Measurements from ENCODE around the gene KDM2A.

KDM2A gene

GRCh38 chr11:67290801-67291200, 171.7 kb downstream of the KDM2A start:
- H3K27ac Mint-ChIP-seq = no peak overlapping the region
- peaks cover 21% of the 10 kb centered on the region for H3K9me3 Mint-ChIP-seq
- H3K4me1 Mint-ChIP-seq = peaks cover 34% of the 10 kb centered on the region
- peak overlapping the region; percentile 90 for H3K4me3 Mint-ChIP-seq
- no peaks in the 10 kb centered on the region for H3K27me3 Mint-ChIP-seq (ENCODE audit: low read depth, poor library complexity)
- DNase-seq = no peak
- TF ChIP-seq, protein P1, sequence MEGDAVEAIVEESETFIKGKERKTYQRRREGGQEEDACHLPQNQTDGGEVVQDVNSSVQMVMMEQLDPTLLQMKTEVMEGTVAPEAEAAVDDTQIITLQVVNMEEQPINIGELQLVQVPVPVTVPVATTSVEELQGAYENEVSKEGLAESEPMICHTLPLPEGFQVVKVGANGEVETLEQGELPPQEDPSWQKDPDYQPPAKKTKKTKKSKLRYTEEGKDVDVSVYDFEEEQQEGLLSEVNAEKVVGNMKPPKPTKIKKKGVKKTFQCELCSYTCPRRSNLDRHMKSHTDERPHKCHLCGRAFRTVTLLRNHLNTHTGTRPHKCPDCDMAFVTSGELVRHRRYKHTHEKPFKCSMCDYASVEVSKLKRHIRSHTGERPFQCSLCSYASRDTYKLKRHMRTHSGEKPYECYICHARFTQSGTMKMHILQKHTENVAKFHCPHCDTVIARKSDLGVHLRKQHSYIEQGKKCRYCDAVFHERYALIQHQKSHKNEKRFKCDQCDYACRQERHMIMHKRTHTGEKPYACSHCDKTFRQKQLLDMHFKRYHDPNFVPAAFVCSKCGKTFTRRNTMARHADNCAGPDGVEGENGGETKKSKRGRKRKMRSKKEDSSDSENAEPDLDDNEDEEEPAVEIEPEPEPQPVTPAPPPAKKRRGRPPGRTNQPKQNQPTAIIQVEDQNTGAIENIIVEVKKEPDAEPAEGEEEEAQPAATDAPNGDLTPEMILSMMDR (IDR thresholded peaks at IDR 0.05) = no peak
- H3K36me3 Mint-ChIP-seq (ENCODE audit: low read depth) = peaks cover 41% of the 10 kb centered on the region

DNA sequence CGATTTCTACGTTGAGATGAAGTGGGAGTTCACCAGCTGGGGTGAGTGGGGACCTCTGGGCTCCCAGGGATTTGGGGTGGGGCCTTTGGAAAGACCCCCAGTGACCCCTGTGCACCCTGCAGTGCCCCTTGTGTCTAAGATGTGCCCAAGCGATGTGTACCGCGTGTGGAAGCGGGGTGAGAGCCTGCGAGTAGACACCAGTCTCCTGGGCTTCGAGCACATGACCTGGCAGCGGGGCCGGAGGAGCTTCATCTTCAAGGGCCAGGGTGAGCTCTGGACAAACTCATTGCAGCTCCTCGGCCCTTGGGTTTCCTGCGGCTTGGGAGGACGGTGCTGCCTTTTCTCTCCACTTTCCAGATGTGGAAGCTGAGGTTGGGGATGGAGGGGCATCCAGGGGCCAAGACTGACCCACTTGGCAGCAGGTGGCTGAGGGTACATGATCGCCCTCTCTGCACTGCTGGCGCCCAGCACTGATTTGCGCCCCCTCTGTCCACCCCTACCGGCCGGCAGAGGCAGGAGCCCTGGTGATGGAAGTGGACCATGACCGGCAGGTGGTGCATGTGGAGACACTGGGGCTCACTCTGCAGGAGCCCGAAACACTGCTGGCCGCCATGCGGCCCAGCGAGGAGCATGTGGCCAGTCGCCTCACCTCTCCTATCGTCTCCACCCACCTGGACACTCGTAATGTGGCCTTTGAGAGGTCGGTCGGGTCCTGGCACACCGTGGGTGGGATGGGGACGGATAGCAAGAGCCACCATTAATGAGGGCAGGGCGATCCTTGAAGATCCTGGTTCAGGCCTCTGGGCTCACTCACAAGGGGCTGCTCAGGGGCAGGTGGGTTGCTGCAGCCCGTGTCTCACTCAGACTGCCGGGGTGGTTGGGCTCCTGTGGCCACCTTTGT, 172.7 kb downstream of the KDM2A start:
- DNase-seq = no peak
- TF ChIP-seq, protein P1 (IDR thresholded peaks at IDR 0.05) = no peak
- Mint-ChIP-seq H3K27me3 (ENCODE audit: low read depth, poor library complexity) (no peaks in the 10 kb centered on the region), H3K36me3 (ENCODE audit: low read depth) (peaks cover 51% of the 10 kb centered on the region), H3K9me3 (peaks cover 31% of the 10 kb centered on the region), H3K4me1 (peaks cover 34% of the 10 kb centered on the region), H3K27ac (no peak overlapping the region), H3K4me3 (no peak overlapping the region)

- peaks cover 26% of the 10 kb centered on the region for H3K4me1 Mint-ChIP-seq
- H3K27ac Mint-ChIP-seq = peak overlapping the region; percentile 43
- peaks cover 37% of the 10 kb centered on the region for H3K9me3 Mint-ChIP-seq
- TF ChIP-seq, protein P1 (IDR thresholded peaks at IDR 0.05) = no peak
- H3K4me3 Mint-ChIP-seq = no peak overlapping the region
- peaks cover 3% of the 10 kb centered on the region for H3K27me3 Mint-ChIP-seq (ENCODE audit: low read depth, poor library complexity)
- DNase-seq = no peak
- H3K36me3 Mint-ChIP-seq (ENCODE audit: low read depth) = peaks cover 58% of the 10 kb centered on the region
These were observed 173.6 kb downstream of the KDM2A start for GRCh38 chr11:67292671-67293070.

- TF ChIP-seq, protein P1 (IDR thresholded peaks at IDR 0.05) = no peak
- H3K36me3 Mint-ChIP-seq (ENCODE audit: low read depth) = peaks cover 62% of the 10 kb centered on the region
- no peak overlapping the region for H3K4me3 Mint-ChIP-seq
- H3K9me3 Mint-ChIP-seq = peaks cover 41% of the 10 kb centered on the region
- H3K4me1 Mint-ChIP-seq = peaks cover 21% of the 10 kb centered on the region
- no peak overlapping the region for H3K27ac Mint-ChIP-seq
- DNase-seq = no peak
- H3K27me3 Mint-ChIP-seq (ENCODE audit: low read depth, poor library complexity) = peaks cover 3% of the 10 kb centered on the region
These were observed 174.0 kb downstream of the KDM2A start for GRCh38 chr11:67293090-67293489.

- H3K27ac Mint-ChIP-seq = no peak overlapping the region
- H3K27me3 Mint-ChIP-seq (ENCODE audit: low read depth, poor library complexity) = peaks cover 3% of the 10 kb centered on the region
- TF ChIP-seq, protein P1 (IDR thresholded peaks at IDR 0.05) = no peak
- H3K4me3 Mint-ChIP-seq = no peak overlapping the region
- no peak for DNase-seq
- peaks cover 44% of the 10 kb centered on the region for H3K9me3 Mint-ChIP-seq
- H3K4me1 Mint-ChIP-seq = peaks cover 8% of the 10 kb centered on the region
- peaks cover 70% of the 10 kb centered on the region for H3K36me3 Mint-ChIP-seq (ENCODE audit: low read depth)
These were observed 176.8 kb downstream of the KDM2A start for GRCh38 chr11:67295846-67296245.

DNA sequence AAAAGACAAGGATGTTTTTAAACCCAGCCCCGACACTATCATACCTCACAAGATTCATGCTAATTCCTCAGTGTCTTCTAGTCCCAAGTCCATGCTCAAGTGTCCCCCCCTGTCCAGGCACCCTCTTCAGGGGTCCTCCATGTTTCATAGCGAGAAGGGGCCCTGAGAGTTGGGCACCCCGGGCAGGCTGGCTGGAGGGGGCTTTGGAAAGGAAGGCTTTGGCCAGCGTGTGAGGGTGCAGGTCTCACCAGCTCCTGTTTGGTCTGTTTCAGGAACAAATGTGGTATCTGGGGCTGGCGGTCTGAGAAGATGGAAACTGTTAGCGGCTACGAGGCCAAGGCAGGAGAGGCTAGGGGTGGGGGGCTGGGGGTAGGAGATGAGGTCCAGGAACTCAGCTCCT, 179.7 kb downstream of the KDM2A start:
- Mint-ChIP-seq H3K27me3 (ENCODE audit: low read depth, poor library complexity) (peaks cover 3% of the 10 kb centered on the region), H3K9me3 (peaks cover 42% of the 10 kb centered on the region), H3K4me1 (peaks cover 11% of the 10 kb centered on the region), H3K36me3 (ENCODE audit: low read depth) (peaks cover 53% of the 10 kb centered on the region), H3K4me3 (no peak overlapping the region), H3K27ac (no peak overlapping the region)
- DNase-seq = no peak
- TF ChIP-seq, protein P1 (IDR thresholded peaks at IDR 0.05) = no peak
